GM13977 (cell line): ENCODE results near the gene NFKBIL1.
A peak's percentile ranks its signal among the peaks of the same experiment; 100 is the strongest.

Experiments
- DNase-seq: peaks from one replicate; pipeline ENCODE4 v3.0.0; 2012; ENCODE audit warnings: low spot score
- in situ Hi-C: fragments of 300-500 bp; cut with MboI; formaldehyde crosslinking; loops from one replicate; pipeline ENCODE4 v1.12.0; 2022; ENCODE audit warnings: low sequenced_read_pairs, low pct_unique_long_range_greater_than_20kb, mixed read lengths, inconsistent platforms; ENCODE audit not compliant: unreplicated experiment
- TF ChIP-seq, protein P1 (sequence below): IDR thresholded peaks from 2 replicates; pipeline ENCODE4 v1.5.1; 2012; ENCODE audit warnings: mild to moderate bottlenecking, control low read depth; ENCODE audit not compliant: insufficient read depth; ENCODE audit errors: extremely low read depth, missing control alignments

The NFKBIL1 gene

DNA sequence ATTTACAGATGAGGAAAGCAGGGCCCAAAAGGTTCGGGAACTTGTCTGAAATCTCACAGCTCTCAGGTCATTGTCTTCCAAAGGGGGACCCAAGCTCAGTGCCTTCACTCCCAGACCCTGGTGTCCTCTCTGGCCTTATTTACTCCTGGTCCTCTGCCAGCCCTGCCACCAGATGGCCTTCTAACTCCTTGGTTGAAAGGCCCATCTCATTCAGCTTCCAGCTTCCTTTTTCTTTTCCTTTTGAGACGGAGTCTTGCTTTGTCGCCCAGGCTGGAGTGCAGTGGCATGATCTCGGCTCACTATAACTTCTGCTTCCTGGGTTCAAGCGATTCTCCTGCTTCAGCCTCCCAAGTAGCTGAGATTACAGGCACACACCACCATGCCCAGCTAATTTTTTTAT lies 4.0 kb downstream of the NFKBIL1 start:
- TF ChIP-seq, protein P1, sequence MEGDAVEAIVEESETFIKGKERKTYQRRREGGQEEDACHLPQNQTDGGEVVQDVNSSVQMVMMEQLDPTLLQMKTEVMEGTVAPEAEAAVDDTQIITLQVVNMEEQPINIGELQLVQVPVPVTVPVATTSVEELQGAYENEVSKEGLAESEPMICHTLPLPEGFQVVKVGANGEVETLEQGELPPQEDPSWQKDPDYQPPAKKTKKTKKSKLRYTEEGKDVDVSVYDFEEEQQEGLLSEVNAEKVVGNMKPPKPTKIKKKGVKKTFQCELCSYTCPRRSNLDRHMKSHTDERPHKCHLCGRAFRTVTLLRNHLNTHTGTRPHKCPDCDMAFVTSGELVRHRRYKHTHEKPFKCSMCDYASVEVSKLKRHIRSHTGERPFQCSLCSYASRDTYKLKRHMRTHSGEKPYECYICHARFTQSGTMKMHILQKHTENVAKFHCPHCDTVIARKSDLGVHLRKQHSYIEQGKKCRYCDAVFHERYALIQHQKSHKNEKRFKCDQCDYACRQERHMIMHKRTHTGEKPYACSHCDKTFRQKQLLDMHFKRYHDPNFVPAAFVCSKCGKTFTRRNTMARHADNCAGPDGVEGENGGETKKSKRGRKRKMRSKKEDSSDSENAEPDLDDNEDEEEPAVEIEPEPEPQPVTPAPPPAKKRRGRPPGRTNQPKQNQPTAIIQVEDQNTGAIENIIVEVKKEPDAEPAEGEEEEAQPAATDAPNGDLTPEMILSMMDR: peak; percentile 88
- peak; percentile 70 for DNase-seq
- in situ Hi-C loops: loop anchor here (5.0 kb wide), 1 partner anchor 41 kb away; the partner anchor contains the start of gene NCR3

DNA sequence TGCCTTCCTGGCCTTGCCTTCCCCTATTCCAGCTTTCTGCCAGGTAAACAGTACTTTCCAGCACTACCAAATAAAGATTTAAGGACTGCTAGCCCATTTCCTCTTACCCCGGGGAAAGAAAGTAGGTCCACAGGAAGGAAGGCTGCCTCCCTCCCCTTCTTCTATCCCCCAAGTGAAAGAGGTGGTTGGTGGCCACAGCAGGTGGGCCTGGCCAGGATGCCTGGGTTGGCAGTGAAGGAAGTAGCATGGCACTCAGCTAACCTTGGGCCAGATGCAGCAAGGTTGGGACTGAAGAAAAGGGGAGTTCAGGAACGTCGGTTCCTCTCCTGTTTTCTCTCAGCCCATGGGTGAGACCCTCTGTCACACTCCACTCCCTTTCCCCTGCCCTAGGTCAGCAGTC lies 8.9 kb downstream of the NFKBIL1 start:
- TF ChIP-seq, protein P1: no peak
- DNase-seq: no peak
- in situ Hi-C loops: no loop called here

DNA sequence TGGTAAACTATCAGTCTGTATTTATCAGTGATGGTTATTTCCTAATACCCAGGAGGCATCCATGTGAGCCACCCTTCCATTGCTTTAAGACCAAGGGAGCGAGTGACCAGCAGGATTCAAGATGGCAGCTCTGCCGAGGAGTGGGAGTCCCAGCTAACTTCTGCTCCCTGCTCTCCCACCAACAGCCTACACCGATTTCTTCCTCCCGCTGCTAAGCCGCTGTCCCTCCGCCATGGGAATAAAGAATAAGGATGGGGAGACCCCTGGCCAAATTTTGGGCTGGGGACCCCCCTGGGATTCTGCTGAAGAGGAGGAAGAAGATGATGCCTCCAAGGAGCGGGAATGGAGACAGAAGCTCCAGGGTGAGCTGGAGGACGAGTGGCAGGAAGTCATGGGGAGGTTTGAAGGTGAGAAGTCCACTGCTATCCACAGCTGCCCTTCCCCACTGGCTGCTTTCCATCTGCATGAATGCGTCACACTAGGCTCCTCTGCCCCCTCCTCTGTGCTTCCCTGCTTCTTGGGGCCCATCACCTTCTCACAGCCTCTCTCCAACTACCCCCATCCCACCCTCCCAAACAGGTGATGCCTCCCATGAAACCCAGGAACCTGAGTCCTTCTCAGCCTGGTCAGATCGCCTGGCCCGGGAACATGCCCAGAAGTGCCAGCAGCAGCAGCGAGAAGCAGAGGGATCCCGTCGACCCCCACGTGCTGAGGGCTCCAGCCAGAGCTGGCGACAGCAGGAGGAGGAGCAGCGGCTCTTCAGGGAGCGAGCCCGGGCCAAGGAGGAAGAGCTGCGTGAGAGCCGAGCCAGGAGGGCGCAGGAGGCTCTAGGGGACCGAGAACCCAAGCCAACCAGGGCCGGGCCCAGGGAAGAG lies 10.3 kb downstream of the NFKBIL1 start:
- TF ChIP-seq, protein P1: no peak
- no peak for DNase-seq
- in situ Hi-C loops: no loop called here

DNA sequence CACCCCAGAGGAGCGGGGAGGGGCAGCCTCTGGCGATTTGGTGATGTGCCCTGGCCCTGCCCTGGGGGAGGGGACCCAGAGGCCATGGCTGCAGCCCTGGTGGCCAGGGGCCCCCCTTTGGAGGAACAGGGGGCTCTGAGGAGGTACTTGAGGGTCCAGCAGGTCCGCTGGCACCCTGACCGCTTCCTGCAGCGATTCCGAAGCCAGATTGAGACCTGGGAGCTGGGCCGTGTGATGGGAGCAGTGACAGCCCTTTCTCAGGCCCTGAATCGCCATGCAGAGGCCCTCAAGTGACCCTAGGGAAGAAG lies 10.9 kb downstream of the NFKBIL1 start:
- TF ChIP-seq, protein P1: no peak
- no peak for DNase-seq
- in situ Hi-C loops: no loop called here

DNA sequence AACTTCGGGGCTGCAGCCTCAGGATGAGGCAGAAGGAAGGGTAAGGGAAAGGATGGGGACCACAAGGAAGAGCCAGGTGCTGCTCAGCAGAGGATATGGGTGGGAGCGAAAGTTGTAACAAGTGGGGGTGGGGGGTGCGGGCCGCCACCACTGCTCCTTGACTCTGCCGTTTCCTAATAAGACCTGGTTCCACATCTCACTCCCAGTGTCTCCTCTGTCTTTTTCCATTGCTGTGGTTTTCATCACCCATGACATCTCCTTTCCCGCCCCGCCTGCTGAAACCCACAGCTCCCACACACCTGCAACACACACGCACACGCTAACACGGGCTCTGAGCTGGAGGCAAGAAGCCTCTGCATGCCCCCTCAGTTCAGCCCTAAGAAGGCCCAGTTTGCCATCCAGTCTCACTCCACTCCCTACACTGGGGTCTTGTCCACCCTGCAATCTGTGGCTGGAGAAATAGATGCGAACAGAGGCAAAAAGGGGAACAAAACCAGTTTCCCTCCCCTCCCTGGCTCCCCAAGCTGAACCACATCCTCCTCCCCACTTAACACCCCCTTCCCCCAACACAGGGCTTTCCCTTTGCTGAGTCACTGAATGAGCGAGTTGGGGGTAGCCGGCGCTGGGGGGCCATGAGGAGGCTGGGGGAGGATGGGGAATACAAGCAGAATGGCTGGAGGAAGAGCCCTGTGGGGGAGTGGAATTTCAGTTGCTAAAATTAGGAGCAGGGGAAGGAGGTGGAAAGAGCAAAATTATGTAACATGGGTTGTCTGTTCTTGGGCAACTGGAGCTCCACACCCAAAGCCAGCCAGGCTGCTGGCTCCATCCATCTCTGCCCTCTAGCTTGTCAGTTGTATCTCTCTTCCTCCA lies 11.5 kb downstream of the NFKBIL1 start:
- in situ Hi-C loops: no loop called here
- peak; percentile 74 for DNase-seq
- TF ChIP-seq, protein P1: no peak

DNA sequence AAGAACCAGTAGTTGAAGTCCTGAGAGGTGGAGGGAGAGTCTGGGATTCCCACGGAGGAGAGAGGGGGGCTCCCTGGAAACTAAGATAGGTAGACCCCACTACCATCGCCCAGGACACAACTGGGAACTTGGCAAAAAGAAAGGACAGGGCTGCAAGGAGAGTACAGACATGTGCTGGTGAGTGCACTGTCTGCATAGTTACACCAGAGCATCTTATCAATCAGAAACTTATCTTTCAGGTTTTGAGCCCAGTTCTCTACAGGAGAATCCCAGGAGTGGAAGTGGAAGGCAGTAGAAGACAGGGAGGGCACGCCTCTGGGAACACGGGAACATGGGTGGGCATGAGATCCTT lies 12.2 kb downstream of the NFKBIL1 start:
- no peak for DNase-seq
- TF ChIP-seq, protein P1: no peak
- in situ Hi-C loops: no loop called here
